Esophagus squamous epithelium (tissue), 4 donors: Measurements from ENCODE around the gene ACAN.

Experiments
- CTCF ChIP-seq, 6 experiments: fragments of 450-650 bp in 4 of 6; fragments of 200-600 bp in 2 of 6; sonication (generic) in 2 of 6; IDR thresholded peaks; one replicate each; pipeline ENCODE4 v1.5.1; 2016 to 2019; ENCODE audit warnings: antibody characterized with exemption in 6 of 6, mild to moderate bottlenecking in 4 of 6, moderate library complexity in 4 of 6
- POLR2A ChIP-seq, 4 donors: fragments of 450-650 bp; IDR thresholded peaks; one replicate each; pipeline ENCODE4 v1.6.1; 2017; ENCODE audit warnings: antibody characterized with exemption in 4 of 4, mild to moderate bottlenecking in 4 of 4, moderate library complexity in 3 of 4

GRCh38 chr15:88800026-88800425 lies 3.2 kb upstream of the ACAN start:
- TF ChIP-seq POLR2A (IDR thresholded peaks at IDR 0.05): no peak
- no peak for TF ChIP-seq CTCF (IDR thresholded peaks at IDR 0.05)
